Mesodermal cell (in vitro differentiated cells): ENCODE results near the gene OR52K2. TPM values are rescaled to one million over a fixed set of nuclear protein-coding genes. Genes with fewer than 3 reads are reported as not detected.
"Not testable (repeated sequence)": the region's sequence is repeated elsewhere in the genome, so short reads cannot be mapped to it uniquely, and the experiment has no call there.

ENCODE experiments used
- H3K27ac ChIP-seq: 2 replicates; pipeline ENCODE4 v1.7.0; 2013; ENCODE audit warnings: mild to moderate bottlenecking, low read depth, low read length, moderate library complexity; ENCODE audit not compliant: severe bottlenecking
- H3K36me3 ChIP-seq: 2 replicates; pipeline ENCODE4 v1.7.1; 2013; ENCODE audit warnings: mild to moderate bottlenecking, low read length, moderate library complexity; ENCODE audit not compliant: control insufficient read depth, insufficient read depth
- H3K4me1 ChIP-seq: one replicate; pipeline ENCODE4 v1.7.1; 2013; ENCODE audit warnings: mild to moderate bottlenecking, low read length; ENCODE audit not compliant: insufficient read depth, control insufficient read depth, poor library complexity, severe bottlenecking
- H3K4me3 ChIP-seq: 2 replicates; pipeline ENCODE4 v1.7.0; 2013; ENCODE audit warnings: low read length, control low read depth, mild to moderate bottlenecking; ENCODE audit not compliant: insufficient read depth, poor library complexity, severe bottlenecking; ENCODE audit errors: extremely low read depth
- H3K9me3 ChIP-seq: 2 replicates; pipeline ENCODE4 v1.7.1; 2013; ENCODE audit warnings: mild to moderate bottlenecking, low read length, moderate library complexity; ENCODE audit not compliant: control insufficient read depth
- WGBS, 2 experiments: methylation state at CpG; one replicate each; pipeline ENCODE4 v1.1.5; 2013; ENCODE audit warnings: missing lambda C conversion rate in 2 of 2; ENCODE audit not compliant: insufficient coverage in 2 of 2; 5-methylcytosine and 5-hydroxymethylcytosine counted together
- polyA plus RNA-seq, 2 experiments: library from polyadenylated mRNA; stranded (reverse); fragments of 50-300 nt; gene quantifications; one replicate each; pipeline ENCODE4 v1.2.3, GENCODE V29; 2013

The OR52K2 gene
- not detected for polyA plus RNA-seq (2013, experiment 1 of 2)
- polyA plus RNA-seq (2013, experiment 2 of 2): not detected

DNA sequence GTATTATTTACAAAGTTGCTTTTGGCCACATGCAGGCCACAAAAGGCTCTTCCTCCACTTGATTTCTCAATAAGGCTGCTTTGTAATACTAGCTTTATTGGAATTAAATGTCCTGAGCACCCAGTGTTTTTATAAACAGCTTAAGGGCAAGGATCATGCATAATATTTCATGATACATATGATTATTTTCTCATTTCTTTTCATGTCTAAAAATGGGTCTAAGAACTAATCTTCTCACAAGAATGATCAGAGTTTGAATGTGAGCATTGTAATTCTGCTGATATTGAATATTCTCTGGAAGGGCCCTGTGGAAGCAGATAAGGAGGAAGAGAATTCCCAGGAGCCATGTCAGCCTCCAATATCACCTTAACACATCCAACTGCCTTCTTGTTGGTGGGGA, at the start of gene OR52K2:
TSS of gene OR52K2 (plus strand) at position 301 of the 400 bp plus-strand sequence. CDS start at position 346, 45 bp downstream.
- Histone ChIP-seq H3K4me3 (no peak within 1 kb of the TSS), H3K4me1 (no peaks in the 10 kb centered on the region), H3K27ac (no peak within 1 kb of the TSS), H3K36me3 (no peaks in the 10 kb centered on the region), H3K9me3 (peaks cover 4% of the 10 kb centered on the region)

DNA sequence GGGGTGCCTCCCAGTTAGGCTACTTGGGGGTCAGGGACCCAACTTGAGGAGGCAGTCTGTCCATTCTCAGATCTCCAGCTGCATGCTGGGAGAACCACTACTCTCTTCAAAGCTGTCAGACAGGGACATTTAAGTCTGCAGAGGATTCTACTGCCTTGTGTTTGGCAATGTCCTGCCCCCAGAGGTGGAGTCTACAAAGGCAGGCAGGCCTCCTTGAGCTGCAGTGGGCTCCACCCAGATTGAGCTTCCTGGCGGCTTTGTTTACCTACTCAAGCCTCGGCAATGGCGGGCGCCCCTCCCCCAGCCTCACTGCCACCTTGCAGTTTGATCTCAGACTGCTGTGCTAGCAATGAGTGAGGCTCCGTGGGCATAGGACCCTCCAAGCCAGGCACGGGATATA, 42.9 kb upstream of the OR52K2 start:
- H3K9me3 ChIP-seq, H3K4me3 ChIP-seq, H3K36me3 ChIP-seq, H3K27ac ChIP-seq, H3K4me1 ChIP-seq: not testable (repeated sequence)
- WGBS, 2 experiments: 73 to 100% methylated on average over 1 to 2 of the region's 6 CpGs

DNA sequence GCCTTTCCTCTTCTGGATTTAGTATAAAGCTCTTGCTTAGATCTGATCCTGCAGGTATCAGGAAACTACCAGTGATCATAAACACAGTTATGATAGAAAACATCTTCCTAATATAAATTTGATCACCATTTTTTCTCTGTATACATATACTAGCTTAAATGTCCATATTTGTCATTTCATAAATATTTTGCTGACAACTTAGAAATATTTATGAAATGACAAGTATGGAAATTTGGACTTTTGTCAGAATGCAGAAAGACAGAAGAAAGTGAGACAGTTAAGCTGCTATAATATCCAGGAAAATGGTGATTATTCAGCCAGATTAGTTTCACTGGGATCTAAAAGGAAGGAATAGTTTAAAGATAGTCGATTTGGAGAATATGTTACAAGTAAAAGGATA, 32.8 kb upstream of the OR52K2 start:
- Histone ChIP-seq H3K36me3 (no peaks in the 10 kb centered on the region), H3K9me3 (no peaks in the 10 kb centered on the region), H3K4me3 (no peak overlapping the region), H3K4me1 (no peaks in the 10 kb centered on the region), H3K27ac (no peak overlapping the region)
- WGBS, 2 experiments: 44 to 64% methylated on average over 1 of the region's 1 CpG

DNA sequence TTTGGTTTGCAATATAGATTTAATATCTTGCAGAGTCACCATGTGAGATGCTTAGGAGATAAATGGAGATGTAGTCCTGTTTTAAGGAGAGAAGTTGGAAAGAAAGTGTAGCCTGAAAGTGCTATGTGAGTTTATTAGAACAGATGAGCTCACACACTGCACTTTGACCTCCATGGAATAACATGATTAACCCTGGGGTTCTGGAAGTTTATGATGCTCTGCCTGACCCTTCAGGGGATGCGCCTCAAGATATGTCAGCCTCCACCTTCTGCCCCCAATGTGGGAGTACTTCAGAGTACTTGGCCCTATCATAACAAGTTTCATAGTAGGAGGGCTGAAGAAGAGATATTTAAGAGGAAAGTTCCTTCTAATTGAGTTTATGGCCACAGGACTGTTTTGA, 32.3 kb upstream of the OR52K2 start:
- no peaks in the 10 kb centered on the region for H3K4me1 ChIP-seq
- no peaks in the 10 kb centered on the region for H3K9me3 ChIP-seq
- H3K4me3 ChIP-seq: no peak overlapping the region
- WGBS, 2 experiments: 100% methylated on average over 1 of the region's 1 CpG; no CpG with 5 or more reads in 1 of the 2 experiments
- H3K36me3 ChIP-seq: no peaks in the 10 kb centered on the region
- no peak overlapping the region for H3K27ac ChIP-seq

DNA sequence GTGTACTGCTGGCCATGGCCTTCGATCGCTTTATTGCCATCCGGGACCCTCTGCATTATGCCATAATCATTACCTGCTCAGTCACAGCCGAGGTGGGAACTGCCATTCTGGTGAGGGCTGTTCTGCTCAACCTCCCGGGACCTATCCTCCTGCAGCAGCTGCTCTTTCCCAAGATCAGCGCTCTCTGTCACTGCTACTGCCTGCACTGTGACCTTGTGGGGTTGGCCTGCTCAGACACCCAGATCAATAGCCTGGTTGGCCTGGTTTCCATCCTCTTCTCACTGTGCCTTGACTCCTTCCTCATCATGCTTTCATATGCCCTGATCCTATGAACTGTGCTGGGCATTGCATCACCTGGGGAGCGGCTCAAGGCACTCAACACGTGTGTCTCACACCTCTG, 30.7 kb upstream of the OR52K2 start:
- no peak overlapping the region for H3K4me3 ChIP-seq
- no peak overlapping the region for H3K27ac ChIP-seq
- H3K9me3 ChIP-seq: no peaks in the 10 kb centered on the region
- no peaks in the 10 kb centered on the region for H3K4me1 ChIP-seq
- WGBS, 2 experiments: 81 to 87% methylated on average over 8 of the region's 8 CpGs
- no peaks in the 10 kb centered on the region for H3K36me3 ChIP-seq

DNA sequence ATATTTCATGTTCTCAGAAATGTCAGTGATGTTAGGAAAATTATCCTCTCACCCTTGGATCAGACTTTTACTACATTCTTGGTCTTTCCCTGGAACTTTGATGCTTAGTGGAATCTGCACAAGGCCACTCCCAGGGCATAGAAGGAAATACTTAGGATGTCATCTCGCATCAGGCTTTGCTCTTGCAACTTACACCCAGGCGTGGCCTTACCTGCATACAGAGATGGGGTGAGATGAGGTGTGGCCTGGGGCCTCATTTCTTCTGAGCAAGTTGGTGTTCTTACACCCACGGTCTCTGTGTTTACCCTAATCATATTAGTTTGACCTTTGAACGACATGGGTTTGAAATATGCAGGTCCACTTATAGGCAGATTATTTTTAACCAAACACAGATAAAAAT, 19.0 kb upstream of the OR52K2 start:
- WGBS, 2 experiments: 94 to 100% methylated on average over 1 to 2 of the region's 4 CpGs

DNA sequence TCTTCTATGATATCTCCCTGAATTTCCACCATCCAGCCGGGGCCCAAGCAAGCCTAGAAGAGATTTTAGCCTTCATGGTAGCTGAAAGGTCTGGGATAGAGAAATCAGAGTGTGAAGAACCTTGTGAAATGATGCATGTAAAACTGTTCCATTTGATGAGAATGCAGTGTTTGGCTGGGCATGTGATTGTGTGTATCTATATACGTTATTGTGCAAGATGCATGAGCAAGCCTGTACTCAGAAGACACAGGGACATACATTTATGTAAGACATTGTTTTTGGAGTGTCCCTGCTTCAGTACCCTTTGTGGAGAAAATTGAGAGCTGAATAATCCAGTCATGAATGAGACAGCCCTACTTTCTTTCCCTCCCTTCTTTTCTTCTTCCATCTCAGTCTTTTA, 15.2 kb upstream of the OR52K2 start:
- 60 to 100% methylated on average over 1 of the region's 2 CpGs for WGBS, 2 experiments
- H3K9me3 ChIP-seq: no peaks in the 10 kb centered on the region
- no peak overlapping the region for H3K27ac ChIP-seq
- no peaks in the 10 kb centered on the region for H3K4me1 ChIP-seq
- H3K4me3 ChIP-seq: no peak overlapping the region
- no peaks in the 10 kb centered on the region for H3K36me3 ChIP-seq

More for the DNA sequence above, 19.0 kb upstream of the OR52K2 start:
- Histone ChIP-seq H3K9me3 (no peaks in the 10 kb centered on the region), H3K4me1 (no peaks in the 10 kb centered on the region), H3K27ac (no peak overlapping the region), H3K4me3 (no peak overlapping the region), H3K36me3 (no peaks in the 10 kb centered on the region)

DNA sequence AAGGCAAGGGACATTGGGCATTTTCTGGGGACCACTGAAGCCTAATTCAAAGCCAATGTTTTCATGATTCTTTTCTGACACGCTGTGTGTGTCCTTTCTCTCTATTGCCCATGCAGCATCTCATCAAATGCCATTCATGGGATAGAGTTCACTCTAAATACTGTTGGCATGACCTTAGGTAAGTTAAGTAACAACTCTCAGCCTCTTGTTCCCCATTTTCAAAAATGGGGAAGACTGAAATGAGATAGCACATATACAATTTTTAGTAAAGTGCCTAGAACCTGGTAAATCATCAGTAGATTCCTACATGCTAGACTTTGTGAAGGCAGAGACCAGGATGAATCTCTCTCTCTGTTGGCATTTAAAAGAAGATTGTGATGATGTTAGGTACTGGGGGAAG, 12.7 kb upstream of the OR52K2 start:
- Histone ChIP-seq H3K27ac (no peak overlapping the region), H3K36me3 (no peaks in the 10 kb centered on the region), H3K9me3 (no peaks in the 10 kb centered on the region), H3K4me3 (no peak overlapping the region), H3K4me1 (no peaks in the 10 kb centered on the region)
- 67% methylated on average over 1 of the region's 1 CpG; no CpG with 5 or more reads in 1 of the 2 experiments for WGBS, 2 experiments

DNA sequence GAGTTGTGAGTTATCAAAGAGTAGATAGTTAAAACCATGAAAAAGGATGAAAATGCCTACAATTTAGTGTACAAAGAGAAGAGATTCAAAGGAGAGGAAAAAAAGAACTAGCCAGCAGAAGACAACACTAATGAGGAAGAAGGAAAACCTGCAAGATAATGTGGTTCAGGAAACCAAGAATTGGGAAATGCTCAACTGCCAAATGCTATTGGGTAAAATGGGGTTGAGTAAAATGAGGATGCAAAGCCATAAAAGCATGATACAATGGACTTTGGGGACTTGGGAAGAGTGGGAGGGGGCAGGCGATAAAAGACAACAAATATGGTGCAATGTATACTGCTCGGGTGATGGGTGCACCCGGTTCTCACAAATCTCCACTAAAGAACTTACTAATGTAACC, 7.6 kb upstream of the OR52K2 start:
- Histone ChIP-seq H3K9me3 (no peaks in the 10 kb centered on the region), H3K27ac (no peak overlapping the region), H3K4me1 (no peaks in the 10 kb centered on the region), H3K4me3 (no peak overlapping the region), H3K36me3 (no peaks in the 10 kb centered on the region)
- WGBS, 2 experiments: 100% methylated on average over 1 of the region's 3 CpGs; no CpG with 5 or more reads in 1 of the 2 experiments

DNA sequence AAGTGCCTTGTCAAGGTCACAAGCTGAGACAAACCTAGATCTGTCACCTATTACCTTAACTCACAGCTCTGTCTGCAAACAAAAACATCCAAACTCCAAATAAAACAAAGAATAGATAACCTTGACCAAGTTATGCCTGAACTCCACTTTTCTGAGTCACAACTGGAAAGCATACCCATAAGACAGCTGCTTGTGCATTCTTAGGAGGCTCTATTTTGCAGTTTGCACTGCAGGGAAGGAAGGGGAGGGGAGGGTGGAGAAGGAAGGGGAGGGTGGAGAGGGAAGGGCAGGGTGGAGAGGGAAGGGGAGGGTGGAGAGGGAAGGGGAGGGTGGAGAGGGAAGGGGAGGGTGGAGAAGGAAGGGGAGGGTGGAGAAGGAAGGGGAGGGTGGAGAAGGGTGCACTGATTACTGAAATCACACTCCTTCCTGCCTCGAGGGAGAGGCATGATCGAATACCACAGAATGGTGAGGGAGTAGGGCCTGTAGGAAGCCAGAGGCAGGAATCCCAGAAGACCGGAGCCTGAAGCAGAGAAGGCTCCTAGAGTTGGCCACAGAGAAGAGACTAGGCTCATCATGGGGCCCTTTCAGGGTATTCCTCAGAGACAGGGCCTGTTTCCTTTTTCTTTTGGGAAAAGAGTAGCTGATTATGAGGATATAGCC, 5.7 kb upstream of the OR52K2 start:
- H3K4me3 ChIP-seq: no peak overlapping the region
- no peaks in the 10 kb centered on the region for H3K36me3 ChIP-seq
- H3K27ac ChIP-seq: no peak overlapping the region
- WGBS, 2 experiments: 52 to 87% methylated on average over 3 of the region's 3 CpGs
- no peaks in the 10 kb centered on the region for H3K9me3 ChIP-seq
- H3K4me1 ChIP-seq: no peaks in the 10 kb centered on the region

DNA sequence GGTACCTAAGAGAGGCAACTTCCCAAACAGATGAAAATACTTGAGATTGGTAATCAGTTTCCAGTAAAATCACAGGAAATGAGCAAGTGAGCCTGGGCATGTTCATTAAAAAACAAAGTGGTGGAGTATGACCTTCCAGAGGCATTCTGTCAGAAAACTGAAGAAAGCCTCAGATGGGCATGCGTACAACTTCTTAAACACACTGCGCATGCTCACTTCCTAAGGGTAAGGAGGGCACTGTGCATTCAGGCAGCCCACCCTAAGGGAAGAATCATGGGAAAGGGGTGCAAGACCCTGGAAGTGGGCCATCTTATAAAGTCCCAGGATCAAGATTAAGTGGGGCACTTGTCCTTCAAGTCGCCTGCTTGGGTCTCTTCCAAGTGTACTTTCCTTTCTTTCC, 4.0 kb downstream of the OR52K2 start:
- Histone ChIP-seq H3K4me3 (no peak overlapping the region), H3K36me3 (no peaks in the 10 kb centered on the region), H3K4me1 (no peaks in the 10 kb centered on the region), H3K9me3 (peaks cover 12% of the 10 kb centered on the region), H3K27ac (no peak overlapping the region)
- WGBS, 2 experiments: 96 to 100% methylated on average over 2 of the region's 3 CpGs
